KMS-11 (cell line): ENCODE results near the gene SLC9A9.

Experiments
- H2AFZ ChIP-seq: fragments of 200-600 bp; sonication (generic); 2 replicates; pipeline ENCODE4 v1.6.1; 2016; ENCODE audit warnings: antibody characterized with exemption, mixed run types, low read depth
- H3K27ac ChIP-seq: fragments of 200-600 bp; sonication (generic); 2 replicates; pipeline ENCODE4 v1.6.1; 2016; ENCODE audit warnings: mild to moderate bottlenecking, mixed run types
- H3K27me3 ChIP-seq: fragments of 200-600 bp; sonication (generic); 2 replicates; pipeline ENCODE4 v1.6.1; 2017; ENCODE audit warnings: mild to moderate bottlenecking, low read depth, mixed run types, moderate library complexity; ENCODE audit not compliant: insufficient read depth
- H3K36me3 ChIP-seq: fragments of 200-600 bp; sonication (generic); 2 replicates; pipeline ENCODE4 v1.6.1; 2017; ENCODE audit warnings: mild to moderate bottlenecking, mixed run types; ENCODE audit not compliant: insufficient read depth
- H3K4me1 ChIP-seq: fragments of 200-600 bp; sonication (generic); 2 replicates; pipeline ENCODE4 v1.6.1; 2016; ENCODE audit warnings: mild to moderate bottlenecking, low read depth, mixed run types; ENCODE audit not compliant: poor library complexity, severe bottlenecking
- H3K4me2 ChIP-seq: fragments of 200-600 bp; sonication (generic); 2 replicates; pipeline ENCODE4 v1.7.0; 2016; ENCODE audit warnings: mild to moderate bottlenecking, mixed run types
- H3K4me3 ChIP-seq: fragments of 200-600 bp; sonication (generic); IDR thresholded peaks from 2 replicates; pipeline ENCODE4 v1.6.1; 2017; ENCODE audit warnings: low read depth, low read length, mixed read lengths; ENCODE audit not compliant: insufficient read depth
- H3K79me2 ChIP-seq: fragments of 200-600 bp; sonication (generic); 2 replicates; pipeline ENCODE4 v1.6.1; 2016; ENCODE audit warnings: low read depth, mixed run types; ENCODE audit not compliant: insufficient read depth
- H3K9ac ChIP-seq: fragments of 200-600 bp; sonication (generic); 2 replicates; pipeline ENCODE4 v1.6.1; 2016; ENCODE audit warnings: mild to moderate bottlenecking, mixed run types
- H4K20me1 ChIP-seq: fragments of 200-600 bp; sonication (generic); 2 replicates; pipeline ENCODE4 v1.6.1; 2016; ENCODE audit warnings: mild to moderate bottlenecking, mixed run types; ENCODE audit not compliant: insufficient read depth
- TF ChIP-seq, protein P1 (sequence below): fragments of 200-600 bp; sonication (generic); conservative IDR thresholded peaks from 2 replicates; pipeline ENCODE4 v1.6.1; 2017; ENCODE audit warnings: low read depth, mild to moderate bottlenecking, antibody characterized with exemption, low read length, moderate library complexity, mixed read lengths

Gene SLC9A9

DNA sequence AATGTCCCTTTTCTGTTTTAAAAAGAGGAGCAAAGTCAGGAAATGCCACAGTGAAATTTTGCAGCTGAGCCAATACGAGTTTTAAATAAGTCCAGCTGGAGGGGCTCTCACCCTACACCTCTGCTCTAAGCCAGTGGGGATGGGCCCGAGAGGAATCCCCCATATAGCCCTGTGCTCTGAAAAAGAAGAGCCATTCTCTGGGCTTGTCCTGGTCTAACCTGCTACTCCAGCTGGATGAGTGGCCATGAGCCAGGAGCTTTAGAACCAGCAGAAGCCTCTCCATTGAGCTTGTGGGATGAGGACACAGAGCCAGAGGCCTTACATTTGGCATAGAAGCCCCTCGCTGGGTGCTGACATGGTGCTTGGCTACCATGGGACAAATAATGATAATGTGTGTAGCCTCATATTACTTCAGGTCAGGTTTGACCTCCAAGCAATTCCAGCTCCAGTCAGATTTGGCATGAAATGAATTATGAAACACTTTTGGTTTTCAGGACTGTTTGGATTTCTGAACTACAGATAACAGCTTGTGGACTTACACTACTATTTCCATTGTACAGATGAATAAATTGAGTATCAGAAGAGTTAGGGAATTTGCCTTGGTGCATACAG, 556.3 kb downstream of the SLC9A9 start:
- no peak overlapping the region for H2AFZ ChIP-seq
- no peaks in the 10 kb centered on the region for H3K36me3 ChIP-seq
- no peak overlapping the region for H3K9ac ChIP-seq
- TF ChIP-seq, protein P1, sequence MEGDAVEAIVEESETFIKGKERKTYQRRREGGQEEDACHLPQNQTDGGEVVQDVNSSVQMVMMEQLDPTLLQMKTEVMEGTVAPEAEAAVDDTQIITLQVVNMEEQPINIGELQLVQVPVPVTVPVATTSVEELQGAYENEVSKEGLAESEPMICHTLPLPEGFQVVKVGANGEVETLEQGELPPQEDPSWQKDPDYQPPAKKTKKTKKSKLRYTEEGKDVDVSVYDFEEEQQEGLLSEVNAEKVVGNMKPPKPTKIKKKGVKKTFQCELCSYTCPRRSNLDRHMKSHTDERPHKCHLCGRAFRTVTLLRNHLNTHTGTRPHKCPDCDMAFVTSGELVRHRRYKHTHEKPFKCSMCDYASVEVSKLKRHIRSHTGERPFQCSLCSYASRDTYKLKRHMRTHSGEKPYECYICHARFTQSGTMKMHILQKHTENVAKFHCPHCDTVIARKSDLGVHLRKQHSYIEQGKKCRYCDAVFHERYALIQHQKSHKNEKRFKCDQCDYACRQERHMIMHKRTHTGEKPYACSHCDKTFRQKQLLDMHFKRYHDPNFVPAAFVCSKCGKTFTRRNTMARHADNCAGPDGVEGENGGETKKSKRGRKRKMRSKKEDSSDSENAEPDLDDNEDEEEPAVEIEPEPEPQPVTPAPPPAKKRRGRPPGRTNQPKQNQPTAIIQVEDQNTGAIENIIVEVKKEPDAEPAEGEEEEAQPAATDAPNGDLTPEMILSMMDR = no peak
- H3K4me3 ChIP-seq = no peak overlapping the region
- no peak overlapping the region for H3K27ac ChIP-seq
- no peaks in the 10 kb centered on the region for H4K20me1 ChIP-seq
- no peak overlapping the region for H3K4me2 ChIP-seq
- no peaks in the 10 kb centered on the region for H3K79me2 ChIP-seq
- H3K4me1 ChIP-seq = peaks cover 51% of the 10 kb centered on the region
- H3K27me3 ChIP-seq = no peaks in the 10 kb centered on the region

DNA sequence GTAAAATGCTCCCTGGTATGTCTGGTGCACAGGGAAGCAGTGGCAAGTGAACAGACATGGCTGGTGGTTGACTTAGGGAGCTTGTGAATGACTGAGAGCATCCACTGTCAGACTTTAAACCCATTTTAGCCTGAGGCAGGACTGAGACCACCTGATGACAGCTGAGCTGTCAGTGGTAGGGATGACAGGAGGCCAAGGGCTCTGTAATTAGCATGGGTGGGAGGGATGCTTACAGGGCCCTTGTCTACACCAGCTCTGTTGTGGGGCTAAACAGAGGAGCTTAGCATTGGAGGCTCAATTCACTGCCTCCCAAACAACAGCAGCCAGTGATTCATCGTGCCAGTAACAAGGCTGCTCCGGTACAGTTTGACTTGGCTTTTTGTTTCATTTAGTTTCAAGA, 559.3 kb downstream of the SLC9A9 start:
- no peaks in the 10 kb centered on the region for H3K36me3 ChIP-seq
- H3K27ac ChIP-seq = no peak overlapping the region
- H3K27me3 ChIP-seq = no peaks in the 10 kb centered on the region
- TF ChIP-seq, protein P1 = no peak
- no peak overlapping the region for H3K9ac ChIP-seq
- no peak overlapping the region for H2AFZ ChIP-seq
- no peaks in the 10 kb centered on the region for H3K79me2 ChIP-seq
- peaks cover 21% of the 10 kb centered on the region for H3K4me1 ChIP-seq
- H3K4me3 ChIP-seq = no peak overlapping the region
- H3K4me2 ChIP-seq = no peak overlapping the region
- H4K20me1 ChIP-seq = no peaks in the 10 kb centered on the region

DNA sequence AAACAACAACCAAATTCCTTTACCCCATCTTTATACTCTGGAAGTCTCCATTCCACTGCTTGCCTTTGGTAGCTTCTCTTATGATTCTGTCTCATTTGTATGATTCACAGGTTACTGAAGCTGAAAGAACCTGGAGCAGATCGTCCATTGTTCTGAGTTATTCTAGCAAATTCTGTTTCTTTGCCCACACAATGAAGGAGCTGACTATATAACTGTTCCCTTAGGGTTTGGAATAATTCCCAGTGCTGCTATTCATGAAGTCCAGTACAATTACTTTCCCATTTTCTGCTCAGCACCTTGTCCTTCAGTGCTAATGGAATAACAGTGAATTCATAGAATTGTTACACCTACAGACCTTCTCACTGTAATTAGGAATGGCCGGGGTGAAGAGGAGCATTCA, 560.9 kb downstream of the SLC9A9 start:
- TF ChIP-seq, protein P1 = no peak
- no peak overlapping the region for H2AFZ ChIP-seq
- no peak overlapping the region for H3K27ac ChIP-seq
- H3K4me2 ChIP-seq = no peak overlapping the region
- H4K20me1 ChIP-seq = no peaks in the 10 kb centered on the region
- H3K27me3 ChIP-seq = no peaks in the 10 kb centered on the region
- H3K9ac ChIP-seq = no peak overlapping the region
- peaks cover 6% of the 10 kb centered on the region for H3K4me1 ChIP-seq
- H3K36me3 ChIP-seq = no peaks in the 10 kb centered on the region
- no peaks in the 10 kb centered on the region for H3K79me2 ChIP-seq
- H3K4me3 ChIP-seq = no peak overlapping the region

DNA sequence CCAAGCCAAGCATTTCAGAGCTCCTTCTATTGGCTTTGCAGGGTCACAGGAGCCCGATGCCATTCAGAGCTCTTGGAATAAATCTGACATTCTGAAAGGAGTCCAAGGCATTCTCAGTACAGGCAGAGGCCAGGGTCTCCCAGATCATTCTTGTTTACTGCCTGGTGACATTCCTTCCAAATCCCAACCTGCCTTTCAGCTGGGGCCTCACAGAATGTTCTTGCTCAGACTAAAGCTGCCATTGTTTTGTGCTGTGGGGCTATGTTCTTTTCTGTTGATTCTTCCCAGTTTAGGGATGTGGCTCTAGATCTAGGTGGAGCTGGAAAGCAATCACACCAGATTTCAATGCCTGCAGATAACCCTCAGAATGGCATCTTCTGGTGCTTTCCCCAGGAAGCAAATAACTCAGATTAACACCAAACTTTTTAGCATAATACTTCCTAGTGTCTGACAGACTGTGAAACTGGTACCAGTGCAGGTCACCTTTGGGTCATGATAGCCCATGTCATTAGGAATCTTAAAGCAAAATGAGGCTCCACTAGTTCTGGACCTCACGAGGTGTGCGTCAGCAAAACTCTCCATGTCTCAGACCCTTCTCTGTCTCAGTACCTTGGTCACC, 561.8 kb downstream of the SLC9A9 start:
- H3K9ac ChIP-seq = no peak overlapping the region
- H4K20me1 ChIP-seq = no peaks in the 10 kb centered on the region
- H3K4me2 ChIP-seq = no peak overlapping the region
- no peaks in the 10 kb centered on the region for H3K36me3 ChIP-seq
- TF ChIP-seq, protein P1 = no peak
- H3K4me1 ChIP-seq = no peaks in the 10 kb centered on the region
- H3K27ac ChIP-seq = no peak overlapping the region
- no peak overlapping the region for H3K4me3 ChIP-seq
- no peaks in the 10 kb centered on the region for H3K79me2 ChIP-seq
- H2AFZ ChIP-seq = no peak overlapping the region
- H3K27me3 ChIP-seq = no peaks in the 10 kb centered on the region
